Hematopoietic multipotent progenitor cell treated with erythropoietin and hydrocortisone succinate and interleukin-3 and kit ligand, for 6 days (in vitro differentiated cells): ENCODE results near the gene DCP1A.
"Not testable (repeated sequence)": the region's sequence is repeated elsewhere in the genome, so short reads cannot be mapped to it uniquely, and the experiment has no call there.

Experiments
- DNase-seq: peaks from one replicate; pipeline ENCODE4 v3.0.0-alpha.2; 2015

DCP1A gene

DNA sequence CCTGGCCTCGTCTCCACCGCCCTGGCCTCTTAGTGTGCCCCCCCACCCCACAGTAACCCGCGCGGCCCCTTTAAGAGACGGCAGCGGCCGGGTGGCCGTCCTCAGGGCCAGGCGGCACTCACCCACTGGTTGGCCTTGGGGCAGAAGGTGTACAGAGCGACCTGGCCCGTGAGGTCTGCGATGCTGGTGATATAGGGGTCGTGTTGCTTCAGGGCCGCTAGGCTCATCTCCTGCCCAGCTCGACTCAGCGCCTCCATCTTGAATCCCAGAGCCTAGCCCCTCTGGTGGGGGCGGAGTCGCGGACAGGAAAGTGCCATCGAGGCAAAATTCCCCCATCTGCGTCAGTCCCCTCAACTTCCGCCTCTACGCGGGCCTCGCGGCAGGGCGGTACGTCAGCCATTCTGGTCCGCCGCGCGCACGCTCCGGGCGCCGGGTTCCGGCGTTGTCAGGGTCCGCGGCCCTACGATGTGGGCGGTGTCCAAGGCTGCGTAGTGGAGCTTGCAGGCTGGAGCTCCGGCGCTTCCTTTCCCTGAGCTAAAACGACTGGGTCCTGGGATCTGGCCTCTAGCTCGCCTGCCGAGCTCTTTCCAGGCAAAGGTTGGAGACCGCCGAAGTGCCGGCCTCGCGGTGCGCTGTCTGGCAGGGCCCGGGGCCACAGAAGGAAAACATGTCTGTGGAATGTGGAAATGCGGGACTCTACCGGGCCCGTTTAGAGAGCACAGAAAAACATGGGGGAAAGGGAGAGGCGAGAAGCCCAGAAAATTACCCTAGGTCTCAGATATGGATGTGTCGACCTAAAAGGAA lies at the start of gene DCP1A:
DCP1A (minus strand) TSS at position 283 of the 804 bp plus-strand sequence; CDS start at position 257, 26 bp downstream.
- peak; percentile 98 for DNase-seq

DNA sequence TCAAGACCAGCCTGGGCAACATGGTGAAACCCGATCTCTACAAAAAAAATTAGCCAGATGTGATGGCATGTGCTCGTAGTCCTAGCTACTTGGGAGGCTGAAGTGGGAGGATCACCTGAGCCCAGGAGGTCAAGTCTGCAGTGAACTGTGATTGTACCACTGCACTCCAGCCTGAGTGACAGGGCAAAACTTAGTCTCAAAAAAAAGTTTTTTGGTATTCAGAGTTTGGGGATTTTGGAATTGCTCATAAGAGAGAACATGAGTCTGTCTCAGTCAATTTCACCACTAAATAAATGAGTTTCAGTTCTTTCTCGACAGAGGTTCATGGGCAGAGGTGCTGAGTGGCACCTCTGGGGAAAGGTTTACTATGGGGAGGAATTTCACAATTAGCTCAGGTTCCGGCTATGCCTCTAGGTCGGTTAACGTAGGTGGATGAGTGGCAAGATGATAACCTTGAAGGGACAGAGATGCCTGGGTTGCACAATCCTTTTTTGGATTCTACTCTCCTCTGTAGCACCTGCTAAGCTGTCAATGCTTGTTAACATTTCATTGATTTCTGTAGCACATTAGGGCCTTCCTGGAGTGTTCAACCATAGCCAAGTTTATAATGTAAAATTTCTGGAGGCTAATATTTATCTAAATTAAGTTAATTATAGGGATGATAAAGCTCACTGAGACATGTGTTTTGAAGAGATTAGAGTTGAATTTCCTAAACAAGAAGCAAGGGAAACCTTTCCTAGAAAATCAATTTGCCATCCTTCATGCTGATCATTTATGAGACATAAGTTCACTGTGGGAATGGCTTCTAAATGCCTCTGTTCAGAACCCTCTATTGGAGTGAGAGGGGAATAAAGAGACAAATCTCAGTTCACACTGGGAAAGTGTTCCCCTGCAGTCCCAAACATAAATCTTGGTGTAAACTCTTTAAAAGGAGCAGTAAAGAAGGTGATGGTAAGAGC lies 37.4 kb upstream of the DCP1A start:
- DNase-seq = no peak

GRCh38 chr3:53382106-53382505 lies 34.8 kb upstream of the DCP1A start:
- DNase-seq = no peak

GRCh38 chr3:53380306-53380705 lies 33.0 kb upstream of the DCP1A start:
- DNase-seq = no peak

DNA sequence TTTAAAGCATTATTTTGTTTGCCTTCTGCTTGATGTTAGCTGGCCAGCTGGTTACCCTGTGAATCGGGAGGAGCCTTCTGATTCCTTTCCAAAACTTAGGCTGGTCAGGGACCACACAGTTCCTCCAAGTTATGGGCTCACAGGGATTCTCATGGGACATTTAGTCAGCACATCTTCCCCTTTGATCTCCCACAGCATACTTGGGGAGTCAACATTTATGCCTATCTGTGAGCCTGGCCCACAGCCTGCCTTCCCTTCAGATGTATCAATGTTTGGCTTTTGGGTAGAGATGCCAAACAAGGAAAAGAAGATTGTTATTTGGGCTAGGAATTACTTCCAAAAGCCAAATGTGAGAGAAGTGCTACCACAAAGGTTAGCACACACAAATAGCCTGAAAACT lies 32.6 kb upstream of the DCP1A start:
- no peak for DNase-seq

DNA sequence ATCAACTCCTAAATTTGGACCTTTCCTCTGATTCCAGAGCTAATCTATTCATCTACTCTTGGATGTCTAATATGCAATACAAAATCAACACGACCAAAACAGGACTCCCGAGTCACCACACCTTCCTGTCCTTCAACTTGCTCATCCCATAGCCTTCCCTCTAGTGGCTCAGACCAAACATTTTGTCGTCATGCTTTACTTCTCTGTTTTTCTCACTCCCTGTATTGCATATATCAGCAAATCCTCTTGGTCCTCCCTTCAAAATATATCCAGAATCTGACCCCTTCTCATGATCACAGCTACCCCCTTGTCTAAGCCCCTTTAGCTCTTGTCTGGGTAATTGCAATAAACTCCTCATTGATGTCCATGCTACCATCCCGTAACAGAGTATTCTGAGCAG lies 30.5 kb upstream of the DCP1A start:
- no peak for DNase-seq

DNA sequence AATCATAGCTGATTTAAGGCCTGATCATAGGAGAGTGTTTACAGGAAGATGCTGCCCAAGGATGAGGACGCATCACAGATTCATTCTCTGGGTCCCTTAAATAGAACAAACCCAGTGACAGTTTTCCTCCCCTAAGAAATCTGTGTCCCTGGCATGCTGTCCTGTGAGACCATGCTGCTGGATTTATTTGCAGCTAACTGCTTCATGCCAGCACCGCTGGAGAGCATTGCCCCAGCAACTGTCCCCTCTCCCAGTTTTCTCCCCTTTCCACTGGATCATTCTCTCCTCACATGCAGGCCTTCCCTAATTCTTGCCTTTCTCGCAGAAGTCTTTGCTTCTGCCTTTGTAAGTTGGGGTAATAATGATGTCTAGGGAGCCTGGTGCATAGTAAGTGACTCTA lies 29.3 kb upstream of the DCP1A start:
- no peak for DNase-seq

DNA sequence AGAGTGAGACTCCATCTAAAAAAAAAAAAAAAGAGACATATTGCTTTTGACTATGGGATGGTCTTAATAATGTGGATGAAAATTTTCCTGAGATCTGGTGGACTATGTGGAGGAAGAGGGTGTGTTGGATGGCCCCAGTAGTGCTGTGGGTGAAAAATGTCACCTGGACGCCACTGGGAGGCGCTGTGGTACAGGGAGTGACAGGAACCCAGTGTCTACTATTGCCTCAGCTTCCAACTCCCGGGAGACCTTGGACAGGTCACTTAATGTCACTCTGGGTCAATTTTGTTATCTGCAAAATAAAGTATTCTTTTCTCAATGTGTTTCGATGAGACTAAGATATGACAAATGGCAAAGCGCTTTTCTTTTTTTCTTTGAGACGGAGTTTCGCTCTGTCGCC lies 27.7 kb upstream of the DCP1A start:
- peak; percentile 87 for DNase-seq

GRCh38 chr3:53370719-53371118 lies 23.4 kb upstream of the DCP1A start:
- not testable (repeated sequence) for DNase-seq

DNA sequence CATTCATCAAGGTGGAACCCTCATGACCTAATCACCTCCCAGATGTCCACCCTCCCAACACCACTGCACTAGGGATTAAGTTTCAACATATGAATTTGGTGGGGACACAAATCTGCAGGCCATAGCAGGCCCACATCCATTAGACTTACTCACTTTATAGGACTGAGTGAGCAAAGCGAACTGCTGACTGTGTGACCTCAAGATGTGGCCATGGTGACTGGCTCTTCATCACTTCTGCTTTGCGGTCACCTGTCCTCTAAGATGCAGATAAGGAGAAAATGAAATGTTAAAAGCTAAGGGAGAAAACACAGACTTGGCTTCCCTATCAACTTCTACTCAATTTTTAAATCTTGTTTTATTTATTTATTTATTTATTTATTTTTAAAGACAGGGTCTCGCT lies 14.5 kb upstream of the DCP1A start:
- peak; percentile 45 for DNase-seq

DNA sequence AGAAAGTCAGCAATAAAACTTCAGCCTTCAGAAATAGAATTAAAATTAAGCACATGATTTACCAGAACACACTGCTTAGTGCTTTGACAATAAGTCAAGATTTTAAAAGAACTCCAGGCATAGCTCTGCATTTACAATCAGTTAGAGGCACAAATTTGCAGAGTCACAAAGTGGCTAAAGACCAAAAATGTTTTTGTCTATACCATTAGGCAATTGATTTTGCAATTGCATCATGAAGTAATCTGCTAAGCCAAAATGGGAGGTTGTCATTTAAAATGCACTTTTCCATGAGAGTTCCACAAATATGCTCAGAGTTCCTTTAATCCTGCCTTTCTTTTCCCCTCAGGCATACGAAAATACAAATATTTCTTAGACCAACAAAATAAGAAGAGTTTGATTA lies 10.1 kb upstream of the DCP1A start:
- DNase-seq = peak; percentile 71

DNA sequence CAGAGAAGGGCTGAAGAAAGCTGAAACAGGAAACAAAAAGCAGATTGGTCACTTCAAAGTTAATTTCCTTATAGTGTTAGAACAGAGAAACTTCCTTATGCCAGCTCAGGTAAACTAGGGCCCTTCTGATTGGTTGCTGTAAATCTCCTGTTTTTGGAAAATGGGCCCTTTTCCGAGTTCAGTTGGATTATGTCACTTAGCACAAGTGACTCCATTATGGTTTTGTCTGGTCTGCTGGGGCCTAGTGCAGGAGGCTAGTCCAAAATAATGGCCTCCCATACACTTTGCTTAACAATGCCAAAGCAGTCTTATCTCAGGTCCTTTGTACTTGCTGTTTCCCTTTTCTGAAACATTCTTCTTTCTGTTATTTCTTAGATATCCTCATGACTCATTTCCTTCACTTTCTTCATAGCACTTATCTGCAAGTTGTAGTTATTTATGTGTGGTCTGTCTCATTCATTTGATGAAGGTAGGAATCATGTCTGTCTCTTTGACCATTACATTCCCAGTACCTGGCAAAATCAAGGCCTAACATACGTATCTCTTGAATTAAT lies 7.7 kb upstream of the DCP1A start:
- DNase-seq = peak; percentile 76

GRCh38 chr3:53353202-53353601 lies 5.9 kb upstream of the DCP1A start:
- DNase-seq = peak; percentile 37

DNA sequence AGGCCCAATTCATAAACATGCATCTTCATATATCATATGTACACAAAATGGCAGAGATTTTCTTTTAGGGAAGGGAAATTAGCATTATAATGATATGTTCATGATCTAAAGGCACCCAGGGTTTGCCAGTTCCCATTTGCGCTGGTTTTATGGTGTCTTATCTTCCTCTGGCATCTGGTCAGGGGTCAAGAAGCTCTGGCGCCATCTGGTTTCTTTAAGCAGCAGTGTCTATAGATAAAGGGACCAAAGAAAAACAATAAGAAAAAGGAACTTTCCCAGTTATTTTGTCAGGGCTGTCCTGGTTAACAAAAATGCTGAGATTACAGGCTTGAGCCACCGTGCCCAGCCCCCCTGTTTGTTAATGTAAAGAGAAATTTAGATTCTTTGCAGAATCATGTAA lies 3.3 kb upstream of the DCP1A start:
- DNase-seq = peak; percentile 98

DNA sequence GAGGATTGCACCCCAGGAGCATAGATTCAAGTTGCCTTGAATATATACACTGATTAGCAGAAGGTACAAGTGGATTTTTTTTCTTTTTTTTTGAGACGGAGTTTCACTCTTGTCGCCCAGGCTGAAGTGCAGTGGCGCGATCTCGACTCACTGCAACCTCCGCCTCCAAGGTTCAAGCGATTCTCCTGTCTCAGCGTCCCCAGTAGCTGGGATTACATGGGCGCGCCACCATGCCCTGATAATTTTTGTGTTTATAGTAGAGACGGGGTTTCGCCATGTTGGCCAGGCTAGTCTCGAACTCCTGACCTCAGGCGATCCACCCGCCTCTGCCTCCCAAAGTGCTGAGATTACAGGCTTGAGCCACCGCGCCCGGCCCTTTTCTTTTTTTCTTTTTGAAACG lies 775 bp upstream of the DCP1A start:
- DNase-seq = not testable (repeated sequence)

DNA sequence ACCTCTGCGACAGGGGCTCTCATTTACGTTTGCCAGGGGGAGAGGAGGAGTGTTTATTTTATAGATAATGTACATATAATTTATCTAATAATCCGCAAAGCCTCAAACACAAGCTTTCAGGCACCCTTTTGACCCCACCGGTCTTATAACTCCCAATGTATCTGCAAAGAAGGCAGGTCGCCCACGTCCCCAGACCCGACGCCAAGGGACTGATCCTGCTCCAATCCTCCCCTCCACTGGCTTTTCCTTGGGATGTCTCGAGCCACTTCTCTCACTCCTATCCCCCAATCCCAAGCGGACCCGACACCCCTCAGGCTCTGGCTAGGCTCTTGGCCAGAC lies 452 bp downstream of the DCP1A start:
- no peak for DNase-seq

DNA sequence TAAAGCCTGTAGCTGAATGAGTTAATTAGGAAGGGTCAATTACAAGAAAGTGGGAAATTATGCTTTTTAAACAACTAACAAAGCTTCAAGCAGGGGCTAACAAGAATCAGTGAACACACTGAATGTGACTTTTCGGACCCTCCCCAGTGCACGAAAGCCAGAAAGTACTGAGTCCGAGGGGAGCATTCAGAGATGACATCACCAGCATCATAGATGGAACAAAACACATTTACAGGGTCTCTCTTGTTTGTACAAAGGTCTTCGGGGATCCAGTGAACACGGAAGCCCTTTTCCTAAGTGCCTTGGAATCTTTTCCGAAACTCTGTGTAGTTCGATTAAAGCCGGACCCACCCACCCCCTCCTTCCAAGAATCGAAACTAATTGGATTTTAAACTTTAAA lies 829 bp downstream of the DCP1A start:
- DNase-seq = peak; percentile 35

- no peak for DNase-seq
Observed at GRCh38 chr3:53342353-53342752, 5.0 kb downstream of the DCP1A start.

DNA sequence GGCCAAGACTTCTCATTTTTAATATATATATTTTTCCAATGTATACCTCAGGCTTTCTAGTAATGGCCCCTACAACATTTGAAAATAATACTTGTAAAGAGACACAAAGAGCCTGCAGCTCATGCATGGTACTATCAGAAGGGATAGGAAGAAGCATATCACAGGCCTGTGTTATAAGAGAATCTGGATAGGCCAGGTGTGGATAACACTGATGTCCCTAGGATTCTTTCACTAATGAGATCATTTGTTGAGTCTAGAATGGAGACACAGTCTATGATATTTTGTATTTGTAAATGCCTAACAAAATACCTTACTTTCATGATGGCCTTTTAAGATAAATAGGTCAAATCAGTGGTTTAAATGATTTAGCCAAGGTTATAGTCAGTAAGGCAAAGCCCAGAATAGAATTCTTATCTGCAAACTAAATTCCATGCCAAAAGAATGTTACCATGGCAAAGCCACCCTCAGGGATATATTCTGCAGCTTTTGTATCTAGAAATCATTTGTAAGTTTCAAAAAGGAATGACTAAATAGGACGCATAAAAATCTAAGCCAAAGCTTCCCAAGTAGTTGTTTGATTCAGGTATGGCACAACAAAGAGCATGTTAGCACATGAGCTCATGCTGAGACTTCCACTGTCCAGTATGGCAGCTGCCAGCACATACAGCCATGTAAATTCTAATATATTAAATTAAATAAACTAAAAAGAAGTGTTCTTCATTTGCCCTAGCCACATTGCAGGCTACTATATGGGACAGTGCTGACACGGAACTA lies 10.0 kb downstream of the DCP1A start:
- DNase-seq = no peak

- DNase-seq = no peak
Observed at GRCh38 chr3:53334742-53335141, 12.6 kb downstream of the DCP1A start.

GRCh38 chr3:53331871-53332270 lies 15.5 kb downstream of the DCP1A start:
- no peak for DNase-seq

- no peak for DNase-seq
Observed at GRCh38 chr3:53329897-53330296, 17.4 kb downstream of the DCP1A start.

- peak; percentile 88 for DNase-seq
Observed at GRCh38 chr3:53328746-53329145, 18.6 kb downstream of the DCP1A start.
